Kidney epithelial cell (primary cell): Measurements from ENCODE around the gene RNF113A. TPM values are rescaled to one million over a fixed set of nuclear protein-coding genes. Genes with fewer than 3 reads are reported as not detected.
"Not testable (repeated sequence)": the region's sequence is repeated elsewhere in the genome, so short reads cannot be mapped to it uniquely, and the experiment has no call there.

Experiments used
- DNase-seq: peaks from one replicate; pipeline ENCODE4 v3.0.0-alpha.2; 2010; ENCODE audit warnings: low read depth
- H3K27me3 ChIP-seq: 2 replicates; pipeline ENCODE4 v1.6.0; 2011; ENCODE audit warnings: low read length; ENCODE audit not compliant: control insufficient read depth, insufficient read depth
- H3K36me3 ChIP-seq: 2 replicates; pipeline ENCODE4 v1.5.1; 2011; ENCODE audit warnings: low read length; ENCODE audit not compliant: control insufficient read depth, insufficient read depth
- H3K4me3 ChIP-seq: 2 replicates; pipeline ENCODE4 v1.5.1; 2011; ENCODE audit warnings: low read depth, mild to moderate bottlenecking, control low read depth, low read length
- total RNA-seq: library from RNA; depleted of rRNA; stranded (reverse); fragments of >200 nt; gene quantifications from 2 replicates; pipeline ENCODE4 v1.2.3, GENCODE V29; 2015
- TF ChIP-seq, protein P1 (sequence below): IDR thresholded peaks from 2 replicates; pipeline ENCODE4 v1.5.1; 2011; ENCODE audit warnings: mild to moderate bottlenecking, moderate library complexity, low read length, control low read depth, inconsistent platforms; ENCODE audit not compliant: insufficient read depth, poor library complexity, severe bottlenecking

RNF113A gene
- total RNA-seq, 1 donor from 2014 or later = 22.0 TPM

DNA sequence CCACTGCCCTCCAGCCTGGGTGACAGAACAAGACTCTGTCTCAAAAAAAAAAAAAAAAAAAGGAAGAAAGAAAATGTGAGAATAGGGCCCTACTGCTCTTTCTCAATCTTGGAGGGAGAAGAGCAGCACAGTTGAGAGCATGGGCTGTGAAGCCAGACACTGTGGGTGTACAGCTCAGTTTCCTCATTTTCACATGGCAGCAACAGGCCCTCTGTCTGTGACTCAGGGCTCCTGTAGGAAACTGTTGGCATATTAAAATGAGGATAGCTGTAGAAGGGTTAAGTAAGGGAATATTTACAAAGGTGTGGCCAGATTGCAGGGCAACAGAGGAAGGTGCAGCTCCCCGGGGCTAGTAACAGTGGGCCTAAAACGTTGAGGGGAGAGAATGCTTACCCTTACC, 27.6 kb upstream of the RNF113A start:
- Histone ChIP-seq H3K27me3 (no peaks in the 10 kb centered on the region), H3K36me3 (no peaks in the 10 kb centered on the region), H3K4me3 (no peak overlapping the region)
- no peak for DNase-seq
- TF ChIP-seq, protein P1, sequence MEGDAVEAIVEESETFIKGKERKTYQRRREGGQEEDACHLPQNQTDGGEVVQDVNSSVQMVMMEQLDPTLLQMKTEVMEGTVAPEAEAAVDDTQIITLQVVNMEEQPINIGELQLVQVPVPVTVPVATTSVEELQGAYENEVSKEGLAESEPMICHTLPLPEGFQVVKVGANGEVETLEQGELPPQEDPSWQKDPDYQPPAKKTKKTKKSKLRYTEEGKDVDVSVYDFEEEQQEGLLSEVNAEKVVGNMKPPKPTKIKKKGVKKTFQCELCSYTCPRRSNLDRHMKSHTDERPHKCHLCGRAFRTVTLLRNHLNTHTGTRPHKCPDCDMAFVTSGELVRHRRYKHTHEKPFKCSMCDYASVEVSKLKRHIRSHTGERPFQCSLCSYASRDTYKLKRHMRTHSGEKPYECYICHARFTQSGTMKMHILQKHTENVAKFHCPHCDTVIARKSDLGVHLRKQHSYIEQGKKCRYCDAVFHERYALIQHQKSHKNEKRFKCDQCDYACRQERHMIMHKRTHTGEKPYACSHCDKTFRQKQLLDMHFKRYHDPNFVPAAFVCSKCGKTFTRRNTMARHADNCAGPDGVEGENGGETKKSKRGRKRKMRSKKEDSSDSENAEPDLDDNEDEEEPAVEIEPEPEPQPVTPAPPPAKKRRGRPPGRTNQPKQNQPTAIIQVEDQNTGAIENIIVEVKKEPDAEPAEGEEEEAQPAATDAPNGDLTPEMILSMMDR = no peak

DNA sequence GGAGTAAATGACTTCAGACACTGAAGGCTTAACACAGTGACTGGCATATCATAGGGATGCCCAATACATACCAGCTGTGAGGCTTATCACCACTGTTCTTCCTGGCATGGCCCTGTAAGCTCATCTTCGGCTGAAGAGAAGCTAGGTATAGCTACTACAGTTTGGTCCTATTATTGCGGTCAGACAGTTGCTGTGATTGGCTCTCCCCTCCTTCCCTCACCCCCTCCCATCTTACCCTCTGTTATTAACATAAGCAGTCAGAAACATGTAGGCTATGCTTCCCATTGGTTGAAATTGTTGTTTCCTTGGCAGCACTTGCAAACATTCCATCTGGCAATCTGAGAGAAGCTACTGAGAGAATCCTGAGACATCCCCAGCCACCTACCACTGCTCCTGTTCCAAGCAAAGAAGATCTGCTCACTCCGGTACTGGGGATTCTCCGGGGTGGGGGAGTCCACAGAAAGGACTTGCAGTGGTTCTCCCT, 24.4 kb upstream of the RNF113A start, which contains the start of gene AKAP14:
TSS of gene AKAP14 (plus strand) at position 51 of the 484 bp plus-strand sequence. CDS start 7,331 bp downstream, outside the sequence.
- no peaks in the 10 kb centered on the region for H3K36me3 ChIP-seq
- TF ChIP-seq, protein P1 = no peak
- no peaks in the 10 kb centered on the region for H3K27me3 ChIP-seq
- no peak within 1 kb of the TSS for H3K4me3 ChIP-seq
- DNase-seq = no peak

DNA sequence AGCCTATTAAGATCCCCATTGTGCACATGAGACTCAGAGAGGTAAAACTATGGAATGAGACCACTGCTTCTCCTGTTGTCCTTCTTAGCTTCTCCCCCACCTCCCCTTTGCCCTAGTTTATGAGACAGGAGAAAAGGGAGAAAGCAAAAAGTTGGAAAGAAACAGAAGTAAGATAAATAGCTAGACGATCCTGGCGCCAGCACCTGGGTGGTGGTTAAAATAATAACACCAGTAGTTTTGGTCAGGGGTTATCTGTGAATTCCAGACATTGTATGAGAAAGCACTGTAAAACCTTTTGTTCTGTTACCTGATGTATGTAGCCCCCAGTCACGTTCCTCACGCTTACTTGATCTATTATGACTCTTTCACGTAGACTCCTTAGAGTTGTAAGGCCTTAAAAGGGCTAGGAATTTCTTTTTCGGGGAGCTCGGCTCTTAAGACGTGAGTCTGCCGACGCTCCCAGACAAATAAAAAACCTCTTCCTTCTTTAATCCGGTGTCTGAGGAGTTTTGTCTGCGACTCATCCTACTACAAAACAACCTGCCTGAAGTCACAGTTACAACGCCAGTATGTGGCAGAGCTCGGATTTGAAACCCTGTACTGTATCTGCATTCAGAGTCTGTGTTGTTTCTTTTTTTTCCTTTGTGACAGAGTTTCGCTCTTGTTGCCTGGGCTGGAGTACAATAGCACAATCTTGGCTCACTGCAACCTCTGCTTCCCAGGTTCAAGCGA, 20.6 kb upstream of the RNF113A start:
- not testable (repeated sequence) for H3K27me3 ChIP-seq, H3K36me3 ChIP-seq, H3K4me3 ChIP-seq, DNase-seq

DNA sequence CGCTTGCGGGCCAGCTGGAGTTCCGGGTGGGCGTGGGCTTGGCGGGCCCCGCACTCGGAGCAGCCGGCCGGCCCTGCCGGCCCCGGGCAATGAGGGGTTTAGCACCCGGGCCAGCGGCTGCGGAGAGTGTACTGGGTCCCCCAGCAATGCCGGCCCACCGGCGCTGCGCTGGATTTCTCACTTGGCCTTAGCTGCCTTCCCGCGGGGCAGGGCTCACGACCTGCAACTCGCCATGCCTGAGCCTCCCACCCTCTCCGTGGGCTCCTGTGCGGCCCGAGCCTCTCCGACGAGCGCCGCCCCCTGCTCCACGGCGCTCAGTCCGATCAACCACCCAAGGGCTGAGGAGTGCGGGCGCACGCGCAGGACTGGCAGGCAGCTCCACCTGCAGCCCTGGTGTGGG, 19.1 kb upstream of the RNF113A start:
- not testable (repeated sequence) for H3K36me3 ChIP-seq, H3K27me3 ChIP-seq, DNase-seq, H3K4me3 ChIP-seq

DNA sequence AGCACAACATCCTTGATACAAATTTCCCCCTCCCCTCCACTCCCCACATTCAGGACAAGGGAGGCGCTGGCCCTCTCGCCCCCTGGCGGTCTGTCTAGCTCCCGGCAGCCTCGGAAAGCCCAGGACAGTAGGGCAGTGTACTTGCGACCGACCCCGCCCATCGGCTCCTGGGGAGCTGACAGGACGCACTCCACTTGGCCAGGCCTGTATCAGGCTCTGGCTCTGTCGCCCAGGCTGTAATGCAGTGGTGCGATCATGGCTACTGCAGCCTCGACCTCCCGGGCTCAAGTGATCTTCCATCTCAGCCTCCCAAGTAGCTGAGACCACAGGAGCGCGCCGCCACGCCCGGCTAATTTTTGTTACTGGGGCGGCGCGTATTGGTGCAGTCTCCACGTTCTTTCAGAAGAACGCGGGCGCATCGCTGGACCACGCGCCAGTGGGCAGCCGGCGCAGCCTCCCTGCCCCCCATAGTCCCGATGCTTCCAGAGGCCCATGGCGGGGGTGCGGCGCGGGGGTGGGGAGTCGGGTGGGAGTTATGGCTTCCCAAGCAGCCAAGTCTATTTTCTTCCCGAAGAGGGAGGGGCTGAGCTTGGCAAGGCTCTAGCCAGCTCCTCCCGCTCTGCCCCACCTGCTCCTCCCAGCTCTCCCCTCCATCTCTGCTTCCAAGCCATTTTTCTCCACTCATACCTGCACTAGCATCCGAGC, 16.3 kb upstream of the RNF113A start:
- no peaks in the 10 kb centered on the region for H3K27me3 ChIP-seq
- TF ChIP-seq, protein P1 = peak; percentile 71
- H3K36me3 ChIP-seq = no peaks in the 10 kb centered on the region
- no peak for DNase-seq
- peak overlapping the region; percentile 35 for H3K4me3 ChIP-seq

DNA sequence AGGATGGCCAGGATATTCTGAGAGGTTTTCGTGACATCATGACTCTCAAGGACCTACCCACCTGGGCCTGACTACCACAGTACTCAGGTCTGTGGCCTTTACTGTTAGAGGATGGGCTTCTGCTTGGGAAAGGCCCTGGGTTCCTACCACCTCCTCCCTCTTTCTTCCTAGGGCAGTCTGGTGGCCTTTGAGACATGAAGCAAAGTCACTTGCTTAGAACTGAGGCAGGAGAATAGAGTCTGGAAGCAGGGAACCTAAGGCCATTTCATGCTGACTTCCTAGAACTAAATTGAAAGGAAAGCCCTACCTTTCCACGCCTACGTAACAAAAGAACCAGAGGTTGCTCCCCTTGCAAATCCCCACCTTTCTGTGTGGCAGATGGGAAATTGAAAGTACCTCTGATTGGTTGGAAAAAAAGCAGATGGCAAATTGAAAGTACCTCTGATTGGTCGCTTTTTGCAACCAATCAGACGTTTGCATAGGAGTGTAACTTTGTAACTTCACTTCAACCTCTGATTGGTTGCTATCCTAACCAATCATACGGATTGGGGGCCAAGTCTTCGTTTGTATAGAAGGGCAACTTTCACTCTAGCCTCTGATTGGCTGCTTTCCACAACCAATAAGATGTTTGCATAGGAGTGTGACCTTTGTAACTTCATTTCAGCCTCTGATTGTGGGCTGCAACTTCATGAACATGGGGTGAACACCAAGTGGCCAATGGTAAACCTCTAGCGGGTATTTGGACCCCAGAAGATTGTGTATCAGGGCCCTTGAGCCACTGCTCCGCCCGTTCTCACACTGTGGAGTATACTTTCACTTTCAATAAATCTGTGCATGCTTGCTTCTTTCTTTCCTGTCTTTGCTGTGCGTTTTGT, 14.3 kb upstream of the RNF113A start:
- no peak for DNase-seq
- Histone ChIP-seq H3K36me3 (no peaks in the 10 kb centered on the region), H3K27me3 (no peaks in the 10 kb centered on the region), H3K4me3 (no peak overlapping the region)
- TF ChIP-seq, protein P1 = no peak
